ENCODE measurements around the gene CLNK.

DNA sequence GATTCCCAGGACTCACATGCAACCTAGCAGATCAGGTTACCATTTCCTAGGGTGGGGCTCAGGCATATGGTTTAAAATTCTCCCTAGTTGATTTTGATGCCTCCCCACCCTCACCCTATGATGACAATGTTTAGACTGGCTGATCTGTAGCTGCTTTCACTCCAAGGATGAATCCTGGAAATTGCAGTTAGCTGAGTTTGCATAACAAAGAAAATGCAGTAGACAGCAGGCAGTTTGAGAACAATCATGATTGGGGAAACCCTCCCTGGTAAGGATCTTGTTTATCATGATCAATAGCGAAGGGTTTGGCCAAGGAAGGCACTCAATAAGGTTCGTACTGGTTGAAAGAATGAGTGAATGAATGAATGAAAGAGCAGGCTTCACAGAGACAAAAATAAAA, 229.4 kb downstream of the CLNK start:
- TF ChIP-seq CTCF (IDR thresholded peaks at IDR 0.05; ENCODE audit: low read depth, low read length), result no peak
- TF ChIP-seq EZH2phosphoT487 (IDR thresholded peaks at IDR 0.05; ENCODE audit: low read depth), result no peak

Measured in OCI-LY3 (cell line).